Right lobe of liver (tissue), 6 donors: ENCODE results near the gene CACNA1C. TPM values are rescaled to one million over a fixed set of nuclear protein-coding genes. Genes with fewer than 3 reads are reported as not detected.

Source experiments
- ATAC-seq, 4 donors: fragments of 200-7000 bp; cut with Tn5 transposase; one replicate each; pipeline ENCODE4 v1.9.1; 2020; ENCODE audit warnings: mild to moderate bottlenecking in 4 of 4, moderate library complexity in 4 of 4
- DNase-seq, 3 donors: peaks; one replicate each; pipeline ENCODE4 v3.0.0-alpha.2; 2020
- H3K27ac ChIP-seq, 3 donors: fragments of 200-600 bp; one replicate each; pipeline ENCODE4 v1.8.0; 2022
- H3K27me3 ChIP-seq, 2 donors: fragments of 200-600 bp; one replicate each; pipeline ENCODE4 v1.8.0; 2022
- H3K36me3 ChIP-seq, 4 donors: fragments of 200-600 bp; sonication (generic) in 1 of 4; one replicate each; pipeline versions ENCODE4 v1.5.1 to v1.8.0; 2017 to 2022; ENCODE audit warnings: control low read depth in 1 of 4
- H3K4me1 ChIP-seq, 4 donors: fragments of 200-600 bp; sonication (generic) in 1 of 4; one replicate each; pipeline versions ENCODE4 v1.5.1 to v1.8.0; 2017 to 2022; ENCODE audit warnings: control low read depth in 1 of 4
- H3K4me3 ChIP-seq, 3 donors: fragments of 200-600 bp; one replicate each; pipeline ENCODE4 v1.8.0; 2022
- H3K9me3 ChIP-seq, 4 donors: fragments of 200-600 bp; sonication (generic) in 1 of 4; one replicate each; pipeline versions ENCODE4 v1.5.1 to v1.8.0; 2017 to 2022; ENCODE audit warnings: control low read depth in 1 of 4
- CTCF ChIP-seq, 4 donors: fragments of 200-600 bp in 3 of 4; fragments of 450-650 bp in 1 of 4; IDR thresholded peaks; one replicate each; pipeline versions ENCODE4 v1.5.1 to v1.8.0; 2016 to 2022; ENCODE audit warnings: antibody characterized with exemption in 4 of 4, mild to moderate bottlenecking in 2 of 4
- POLR2A ChIP-seq: fragments of 450-650 bp; IDR thresholded peaks from one replicate; pipeline ENCODE4 v1.6.1; 2017; ENCODE audit warnings: antibody characterized with exemption, mild to moderate bottlenecking
- WGBS: methylation state at CpG from one replicate; pipeline ENCODE4 v1.1.6; 2018; ENCODE audit warnings: low coverage, low lambda C conversion rate; ENCODE audit not compliant: insufficient coverage; ENCODE audit errors: missing lambda C conversion rate; 5-methylcytosine and 5-hydroxymethylcytosine counted together
- intact Hi-C, 2 donors: fragments of 100-400 bp; cut with DNase I; formaldehyde crosslinking; loops; one replicate each; pipeline versions ENCODE4 v1.11.2 to v1.14.1; 2022
- total RNA-seq, 6 experiments: library from RNA; depleted of rRNA in 2 of 6; stranded (reverse); fragments of >200 nt in 2 of 6; fragmentation: NEBNext Ultra II Directional in 3 of 6; extraction: Animal tissue kit (Norgen Biotek cat#: 25700) in 3 of 6; gene quantifications; one replicate each; pipeline versions ENCODE4 v1.1.0 to v1.2.4, GENCODE V29; 2016 to 2023
- donor health status: DM: no; HTN: yes; CAD: no.
- donor health status: DM: no; HTN: no; CAD: no.
- donor health status: DM: no; HTN: no; CAD: no.
- donor health status: DM: no; HTN: yes; CAD: no.
- donor health status: DM: no; HTN: yes; CAD: no.

Gene CACNA1C
- total RNA-seq, 6 experiments from 2014 or later: 0.18 to 1.0 (median 0.57) TPM

GRCh38 chr12:2475984-2476383 is 423.2 kb downstream of the CACNA1C start:
- Histone ChIP-seq H3K36me3 (no peaks in the 10 kb centered on the region), H3K9me3 (no peaks in the 10 kb centered on the region), H3K4me3 (no peak overlapping the region), H3K27me3 (no peaks in the 10 kb centered on the region), H3K4me1 (no peaks in the 10 kb centered on the region), H3K27ac (no peak overlapping the region)
- 47% methylated on average over 5 of the region's 5 CpGs for WGBS
- ATAC-seq (no peak), DNase-seq (no peak)
- intact Hi-C loops: no loop called here
- no peak for TF ChIP-seq POLR2A
- no peak for TF ChIP-seq CTCF (IDR thresholded peaks at IDR 0.05)

DNA sequence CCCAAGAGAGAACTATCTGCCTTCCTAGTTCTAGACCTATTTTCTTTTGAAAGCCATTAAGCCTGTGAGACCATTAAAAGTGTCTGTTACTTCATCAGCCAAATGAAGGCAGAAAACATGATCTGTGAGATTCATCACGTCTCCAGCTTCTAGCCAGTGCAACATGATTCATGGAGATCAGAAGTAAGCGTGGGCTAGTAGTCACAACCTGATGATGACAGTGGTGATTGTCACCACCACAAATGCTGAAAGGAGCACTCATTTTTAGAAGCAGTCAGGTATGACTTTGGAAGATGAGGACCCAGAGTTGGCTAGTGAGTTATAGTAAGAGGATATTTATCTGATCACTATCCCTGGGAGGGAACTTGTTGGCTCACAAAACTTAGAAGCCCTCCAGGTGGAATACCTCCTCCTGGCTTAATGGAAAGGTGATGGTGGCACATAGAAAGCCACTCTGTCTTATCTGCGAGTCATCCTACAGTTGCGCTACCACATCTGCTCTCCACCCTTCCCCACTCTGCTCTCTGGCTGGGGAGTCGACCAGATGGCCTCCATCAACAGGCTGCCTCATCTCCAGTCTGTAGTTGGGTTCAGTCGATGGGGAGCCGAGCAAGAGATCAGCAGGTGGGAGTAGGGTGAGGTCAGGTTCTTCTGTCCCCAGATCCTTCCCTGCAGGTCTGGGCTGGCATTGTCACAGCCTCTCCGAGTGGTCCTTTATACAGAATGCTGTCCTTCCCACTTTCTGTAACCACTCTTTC is 424.4 kb downstream of the CACNA1C start:
- DNase-seq (peak in 1 of 3 donors; percentile 10), ATAC-seq (no peak)
- no peaks in the 10 kb centered on the region for H3K36me3 ChIP-seq
- no peak overlapping the region for H3K4me3 ChIP-seq
- H3K27ac ChIP-seq: no peak overlapping the region
- H3K4me1 ChIP-seq: no peaks in the 10 kb centered on the region
- intact Hi-C loops: no loop called here
- H3K27me3 ChIP-seq: no peaks in the 10 kb centered on the region
- 56% methylated on average over 5 of the region's 8 CpGs for WGBS
- H3K9me3 ChIP-seq: no peaks in the 10 kb centered on the region
- TF ChIP-seq CTCF (IDR thresholded peaks at IDR 0.05): no peak
- no peak for TF ChIP-seq POLR2A

DNA sequence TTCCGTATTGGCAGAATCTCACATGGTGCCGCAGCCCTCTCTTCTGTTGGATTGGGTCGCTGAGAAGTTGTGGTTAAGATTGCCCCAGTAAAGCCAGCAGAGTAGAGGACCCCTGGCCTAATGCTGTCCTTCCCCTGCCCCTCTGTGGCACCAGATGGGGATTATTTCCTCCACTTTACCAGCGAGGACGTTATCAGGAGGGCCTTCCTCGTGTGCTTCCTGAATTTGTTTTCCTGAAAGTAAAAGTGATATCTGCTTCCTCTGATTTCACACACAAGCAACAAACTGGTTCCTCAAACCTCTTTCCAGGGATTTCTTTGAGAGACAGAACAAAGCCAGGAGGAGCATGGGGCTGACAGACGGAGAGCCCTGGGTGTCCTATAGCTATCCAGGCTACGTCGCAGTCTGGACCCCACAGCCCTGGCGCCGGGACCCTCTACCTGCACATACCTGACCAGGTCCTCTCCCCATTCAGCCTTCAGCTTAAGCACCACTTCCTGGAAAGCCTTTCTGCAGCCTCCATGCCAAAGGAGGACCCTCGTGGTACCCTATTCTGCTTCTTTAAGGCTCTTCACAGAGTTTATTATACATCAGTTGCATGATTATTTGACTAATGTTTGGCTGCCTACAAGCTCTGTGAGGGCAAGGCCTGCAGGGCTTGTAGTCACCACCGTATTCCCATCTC is 427.2 kb downstream of the CACNA1C start:
- Histone ChIP-seq H3K4me3 (no peak overlapping the region), H3K4me1 (no peaks in the 10 kb centered on the region), H3K36me3 (no peaks in the 10 kb centered on the region), H3K27me3 (no peaks in the 10 kb centered on the region), H3K9me3 (no peaks in the 10 kb centered on the region), H3K27ac (no peak overlapping the region)
- intact Hi-C loops: no loop called here
- peak; percentile 23 to 55 (median 52) for ATAC-seq
- DNase-seq: no peak
- TF ChIP-seq CTCF (IDR thresholded peaks at IDR 0.05) (no peak), POLR2A (no peak)
- 53% methylated on average over 12 of the region's 13 CpGs for WGBS

DNA sequence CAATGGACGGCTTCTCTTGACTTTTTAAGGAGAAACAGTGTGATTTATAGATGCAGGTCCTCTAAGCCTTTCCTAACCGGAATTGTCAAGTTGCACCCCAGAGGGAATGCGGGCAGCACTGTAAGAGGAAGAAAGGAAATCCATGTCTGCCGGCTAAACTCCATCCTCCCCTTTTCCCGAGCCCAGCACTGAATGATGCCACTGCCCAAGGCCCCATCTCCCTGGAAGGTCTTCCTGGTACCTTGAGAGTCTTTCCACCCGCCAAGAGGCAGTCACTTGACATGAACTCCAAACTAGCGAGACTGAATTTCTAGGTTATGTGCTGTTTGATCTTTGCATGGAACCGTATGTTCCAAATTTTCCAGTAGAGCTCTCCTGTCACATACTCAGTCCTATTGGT is 428.6 kb downstream of the CACNA1C start:
- WGBS: 52% methylated on average over 6 of the region's 8 CpGs

More for the DNA sequence above, 428.6 kb downstream of the CACNA1C start:
- H3K27me3 ChIP-seq: no peaks in the 10 kb centered on the region
- ATAC-seq (no peak), DNase-seq (no peak)
- H3K4me1 ChIP-seq: no peaks in the 10 kb centered on the region
- H3K36me3 ChIP-seq: no peaks in the 10 kb centered on the region
- no peaks in the 10 kb centered on the region for H3K9me3 ChIP-seq
- no peak overlapping the region for H3K27ac ChIP-seq
- intact Hi-C loops: no loop called here
- TF ChIP-seq CTCF (IDR thresholded peaks at IDR 0.05) (no peak), POLR2A (no peak)
- H3K4me3 ChIP-seq: no peak overlapping the region
